ENCODE data around the gene ME3. TPM values are rescaled to one million over a fixed set of nuclear protein-coding genes. Genes with fewer than 3 reads are reported as not detected.
"Not testable (repeated sequence)": the region's sequence is repeated elsewhere in the genome, so short reads cannot be mapped to it uniquely, and the experiment has no call there.

Gene ME3
- total RNA-seq, 4 donors from 2014 or later, result 11.0 to 47.8 (median 44.1) TPM

DNA sequence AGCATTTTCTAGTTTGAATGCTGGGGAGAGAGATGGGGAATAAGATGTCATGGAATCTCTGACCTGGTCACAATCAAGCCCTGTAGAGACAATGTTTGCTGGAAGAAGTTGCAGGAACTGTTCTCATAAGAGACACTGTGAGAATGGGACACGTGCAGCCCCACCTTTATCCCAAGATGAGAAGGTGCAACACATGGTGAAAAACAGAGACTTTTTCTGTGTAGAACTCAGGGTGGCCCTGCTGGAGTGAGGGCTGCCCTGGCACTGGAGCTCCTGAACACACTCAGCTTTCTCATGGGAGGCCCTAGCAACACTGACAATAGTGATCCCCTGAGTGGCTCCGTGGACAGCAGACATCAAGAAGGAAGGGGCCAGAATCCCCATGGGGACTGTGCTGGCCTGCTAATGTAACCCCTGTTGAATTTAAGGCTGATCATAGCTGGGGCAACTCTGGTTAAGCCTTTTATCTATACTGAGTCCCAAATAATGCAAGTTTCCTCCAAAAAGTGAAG lies 106.6 kb downstream of the ME3 start:
- 29 to 33% methylated on average over 1 to 2 of the region's 2 CpGs for WGBS, 2 donors (ENCODE audit: low coverage in 1 of 2)
- H3K4me3 ChIP-seq, result no peak overlapping the region
- no peaks in the 10 kb centered on the region for H3K27me3 ChIP-seq
- ATAC-seq, result no peak
- TF ChIP-seq POLR2AphosphoS5 (IDR thresholded peaks at IDR 0.05), result no peak
- TF ChIP-seq EP300 (IDR thresholded peaks at IDR 0.05), result no peak
- TF ChIP-seq POLR2A (IDR thresholded peaks at IDR 0.05), result no peak
- TF ChIP-seq, protein P1, sequence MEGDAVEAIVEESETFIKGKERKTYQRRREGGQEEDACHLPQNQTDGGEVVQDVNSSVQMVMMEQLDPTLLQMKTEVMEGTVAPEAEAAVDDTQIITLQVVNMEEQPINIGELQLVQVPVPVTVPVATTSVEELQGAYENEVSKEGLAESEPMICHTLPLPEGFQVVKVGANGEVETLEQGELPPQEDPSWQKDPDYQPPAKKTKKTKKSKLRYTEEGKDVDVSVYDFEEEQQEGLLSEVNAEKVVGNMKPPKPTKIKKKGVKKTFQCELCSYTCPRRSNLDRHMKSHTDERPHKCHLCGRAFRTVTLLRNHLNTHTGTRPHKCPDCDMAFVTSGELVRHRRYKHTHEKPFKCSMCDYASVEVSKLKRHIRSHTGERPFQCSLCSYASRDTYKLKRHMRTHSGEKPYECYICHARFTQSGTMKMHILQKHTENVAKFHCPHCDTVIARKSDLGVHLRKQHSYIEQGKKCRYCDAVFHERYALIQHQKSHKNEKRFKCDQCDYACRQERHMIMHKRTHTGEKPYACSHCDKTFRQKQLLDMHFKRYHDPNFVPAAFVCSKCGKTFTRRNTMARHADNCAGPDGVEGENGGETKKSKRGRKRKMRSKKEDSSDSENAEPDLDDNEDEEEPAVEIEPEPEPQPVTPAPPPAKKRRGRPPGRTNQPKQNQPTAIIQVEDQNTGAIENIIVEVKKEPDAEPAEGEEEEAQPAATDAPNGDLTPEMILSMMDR (IDR thresholded peaks at IDR 0.05), result no peak
- H3K4me1 ChIP-seq, result peaks cover 3 to 27% (median 4%) of the 10 kb centered on the region in 3 donors
- H3K9me3 ChIP-seq, result no peaks in the 10 kb centered on the region
- H3K36me3 ChIP-seq, result no peaks in the 10 kb centered on the region
- H3K27ac ChIP-seq, result peak overlapping the region in 3 of 4 donors; percentile 18 to 56 (median 42)

DNA sequence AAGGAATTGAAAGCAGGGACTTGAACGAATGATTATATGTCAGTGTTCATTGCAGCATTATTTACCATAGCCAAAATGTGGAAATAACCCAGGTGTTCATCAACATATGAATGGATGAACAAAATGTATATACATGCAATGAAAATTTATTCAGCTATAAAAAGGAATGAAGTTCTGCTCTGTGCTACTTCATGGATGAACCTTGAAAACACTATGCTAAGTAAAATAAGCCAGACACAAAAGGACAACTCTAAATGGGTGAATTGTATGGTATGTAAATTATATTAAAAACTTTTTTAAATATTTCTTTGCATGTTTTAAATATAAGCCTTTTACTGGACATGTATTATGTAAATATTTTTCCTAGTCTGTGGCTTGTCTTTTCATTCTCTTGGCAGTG lies 107.0 kb downstream of the ME3 start:
- ATAC-seq, result no peak
- WGBS, 2 donors (ENCODE audit: low coverage in 1 of 2), result 64 to 85% methylated on average over 1 of the region's 1 CpG
- H3K4me1 ChIP-seq, result peaks cover 3 to 27% (median 4%) of the 10 kb centered on the region in 3 donors
- H3K27ac ChIP-seq, result peak overlapping the region in 2 of 4 donors; percentile 42 to 56
- no peak overlapping the region for H3K4me3 ChIP-seq
- no peaks in the 10 kb centered on the region for H3K9me3 ChIP-seq
- no peaks in the 10 kb centered on the region for H3K27me3 ChIP-seq
- TF ChIP-seq POLR2AphosphoS5 (IDR thresholded peaks at IDR 0.05) (no peak), EP300 (IDR thresholded peaks at IDR 0.05) (no peak), POLR2A (IDR thresholded peaks at IDR 0.05) (no peak)
- TF ChIP-seq, protein P1 (IDR thresholded peaks at IDR 0.05), result no peak
- no peaks in the 10 kb centered on the region for H3K36me3 ChIP-seq

DNA sequence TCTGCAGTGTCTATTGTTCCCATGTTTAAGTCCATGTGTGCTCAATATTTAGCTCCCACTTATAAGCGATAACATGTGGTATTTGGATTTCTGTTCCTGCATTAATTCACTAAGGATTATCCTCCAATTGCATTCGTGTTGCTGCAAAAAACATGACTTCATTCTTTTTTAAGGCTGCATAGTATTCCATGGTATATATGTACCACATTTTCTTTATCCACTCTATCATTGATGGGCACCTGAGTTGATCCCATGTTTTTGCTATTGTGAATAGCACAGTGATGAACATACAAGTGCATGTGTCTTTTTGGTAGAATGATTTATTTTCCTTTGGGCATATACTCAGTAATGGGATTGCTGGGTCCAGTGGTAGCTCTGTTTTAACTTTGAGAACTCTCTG lies 109.6 kb downstream of the ME3 start:
- H3K9me3 ChIP-seq, ATAC-seq, H3K36me3 ChIP-seq, H3K27me3 ChIP-seq, H3K4me3 ChIP-seq, H3K27ac ChIP-seq: not testable (repeated sequence)
- 87 to 96% methylated on average over 2 of the region's 2 CpGs for WGBS, 2 donors (ENCODE audit: low coverage in 1 of 2)
- H3K4me1 ChIP-seq, result peaks cover 3 to 45% (median 14%) of the 10 kb centered on the region in 3 donors

DNA sequence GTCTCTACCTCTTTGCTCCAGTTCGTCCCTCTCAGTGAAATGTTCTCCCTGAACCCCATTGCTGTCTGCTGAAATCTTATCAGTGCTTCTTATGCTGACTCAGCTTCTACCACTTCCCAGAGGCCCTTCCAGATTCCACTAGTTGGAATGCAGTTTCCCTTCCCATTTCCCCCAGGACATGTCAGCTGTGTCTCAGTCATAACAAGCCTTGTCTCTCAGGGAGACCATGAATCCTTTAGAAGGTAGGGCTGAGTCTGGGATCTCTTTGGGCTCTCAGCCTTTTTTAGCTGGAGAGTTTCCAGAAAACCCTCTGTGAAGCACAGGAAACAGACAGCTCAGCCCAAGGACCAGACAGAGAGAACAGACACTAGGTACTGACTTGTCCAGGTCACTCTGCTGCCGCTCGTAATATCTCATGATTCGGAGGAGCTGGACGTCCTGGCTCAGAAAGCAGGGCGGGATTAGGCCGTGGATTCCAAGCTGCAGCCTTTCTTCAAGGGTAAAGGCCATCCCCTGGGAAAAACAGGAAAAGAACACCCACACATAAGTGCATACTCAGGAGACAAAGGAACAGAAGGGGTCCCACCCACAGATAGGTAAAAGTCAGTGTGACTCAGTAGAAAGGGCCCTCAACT lies 113.0 kb downstream of the ME3 start:
- H3K36me3 ChIP-seq, result peaks cover 0 to 21% of the 10 kb centered on the region in 2 donors
- no peak overlapping the region for H3K4me3 ChIP-seq
- peaks cover 0 to 27% (median 12%) of the 10 kb centered on the region in 3 donors for H3K4me1 ChIP-seq
- no peaks in the 10 kb centered on the region for H3K9me3 ChIP-seq
- TF ChIP-seq EP300 (IDR thresholded peaks at IDR 0.05) (no peak), POLR2AphosphoS5 (IDR thresholded peaks at IDR 0.05) (no peak), POLR2A (IDR thresholded peaks at IDR 0.05) (no peak)
- TF ChIP-seq, protein P1 (IDR thresholded peaks at IDR 0.05), result no peak
- 35 to 44% methylated on average over 3 of the region's 7 CpGs for WGBS, 2 donors (ENCODE audit: low coverage in 1 of 2)
- no peaks in the 10 kb centered on the region for H3K27me3 ChIP-seq
- ATAC-seq, result peak; percentile 44
- H3K27ac ChIP-seq, result peak overlapping the region in 3 of 4 donors; percentile 60 to 74 (median 64)

DNA sequence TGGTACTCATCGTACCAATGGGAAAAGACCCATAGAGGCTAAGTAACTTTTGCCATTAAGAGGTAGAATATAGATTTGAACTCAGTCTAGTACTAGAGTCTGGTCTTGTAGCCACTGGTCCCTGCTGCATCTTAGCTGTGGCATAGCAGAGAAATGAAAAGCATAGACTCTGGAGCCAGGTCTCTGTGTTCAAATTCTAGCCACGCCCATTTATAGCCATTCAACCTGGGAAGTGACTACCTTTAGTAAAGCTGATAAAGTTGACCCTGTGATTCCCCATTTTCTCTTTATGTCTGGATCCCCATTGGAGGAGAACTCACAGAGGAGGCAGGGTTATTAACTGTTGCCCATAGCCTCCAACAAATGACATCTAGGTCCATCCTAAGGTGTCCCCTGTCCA lies 113.6 kb downstream of the ME3 start:
- Histone ChIP-seq H3K27ac (peak overlapping the region; percentile 16 to 74 (median 62)), H3K4me3 (no peak overlapping the region), H3K4me1 (peaks cover 0 to 27% (median 12%) of the 10 kb centered on the region in 3 donors), H3K36me3 (peaks cover 0 to 21% of the 10 kb centered on the region in 2 donors), H3K9me3 (no peaks in the 10 kb centered on the region), H3K27me3 (no peaks in the 10 kb centered on the region)
- ATAC-seq, result no peak
- WGBS, 2 donors (ENCODE audit: low coverage in 1 of 2), result 100% methylated on average over 2 of the region's 2 CpGs
- TF ChIP-seq POLR2A (IDR thresholded peaks at IDR 0.05), result no peak
- TF ChIP-seq EP300 (IDR thresholded peaks at IDR 0.05), result no peak
- TF ChIP-seq, protein P1 (IDR thresholded peaks at IDR 0.05), result no peak
- TF ChIP-seq POLR2AphosphoS5 (IDR thresholded peaks at IDR 0.05), result no peak

Measured in gastroesophageal sphincter (tissue), 4 donors.